GM19467 (cell line): Measurements from ENCODE around the gene FLNC.

ENCODE experiments used
- ATAC-seq: cut with Tn5 transposase; IDR thresholded peaks from one replicate; pipeline ENCODE4 v1.9.1; 2021; ENCODE audit warnings: mild to moderate bottlenecking, moderate library complexity; ENCODE audit not compliant: unreplicated experiment

FLNC gene

DNA sequence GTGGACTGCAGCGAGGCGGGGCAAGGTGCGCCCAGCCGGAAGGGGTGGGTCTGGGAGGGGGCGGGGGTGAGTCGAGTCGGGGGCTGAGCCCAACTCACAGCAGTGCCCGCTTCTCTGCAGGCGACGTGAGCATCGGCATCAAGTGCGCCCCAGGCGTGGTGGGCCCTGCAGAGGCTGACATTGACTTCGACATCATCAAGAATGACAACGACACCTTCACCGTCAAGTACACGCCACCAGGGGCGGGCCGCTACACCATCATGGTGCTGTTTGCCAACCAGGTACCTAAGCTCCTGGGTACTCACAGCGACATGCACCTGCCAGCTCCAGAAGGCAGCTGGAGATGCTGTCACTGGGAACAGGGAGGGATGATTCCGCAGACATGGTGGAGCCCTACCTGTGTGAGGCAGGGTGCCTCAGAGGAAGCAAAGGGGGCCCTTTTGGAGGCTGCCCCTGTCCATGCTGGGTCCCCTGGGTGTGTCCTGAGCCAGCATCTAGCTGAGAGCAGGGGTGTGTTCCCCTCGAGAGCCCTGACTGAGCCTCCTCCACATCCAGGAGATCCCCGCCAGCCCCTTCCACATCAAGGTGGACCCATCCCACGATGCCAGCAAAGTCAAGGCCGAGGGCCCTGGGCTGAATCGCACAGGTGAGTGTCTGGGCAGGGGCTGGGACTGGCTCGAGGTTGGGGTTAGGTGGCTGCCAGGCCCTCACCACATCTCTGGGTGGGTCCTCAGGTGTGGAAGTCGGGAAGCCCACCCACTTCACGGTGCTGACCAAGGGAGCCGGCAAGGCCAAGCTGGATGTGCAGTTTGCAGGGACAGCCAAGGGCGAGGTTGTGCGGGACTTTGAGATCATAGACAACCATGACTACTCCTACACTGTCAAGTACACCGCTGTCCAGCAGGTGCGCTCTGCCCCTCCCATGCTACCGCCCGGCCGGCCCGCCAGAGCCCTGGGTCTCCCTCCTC, 12.8 kb downstream of the FLNC start:
- ATAC-seq, result no peak

DNA sequence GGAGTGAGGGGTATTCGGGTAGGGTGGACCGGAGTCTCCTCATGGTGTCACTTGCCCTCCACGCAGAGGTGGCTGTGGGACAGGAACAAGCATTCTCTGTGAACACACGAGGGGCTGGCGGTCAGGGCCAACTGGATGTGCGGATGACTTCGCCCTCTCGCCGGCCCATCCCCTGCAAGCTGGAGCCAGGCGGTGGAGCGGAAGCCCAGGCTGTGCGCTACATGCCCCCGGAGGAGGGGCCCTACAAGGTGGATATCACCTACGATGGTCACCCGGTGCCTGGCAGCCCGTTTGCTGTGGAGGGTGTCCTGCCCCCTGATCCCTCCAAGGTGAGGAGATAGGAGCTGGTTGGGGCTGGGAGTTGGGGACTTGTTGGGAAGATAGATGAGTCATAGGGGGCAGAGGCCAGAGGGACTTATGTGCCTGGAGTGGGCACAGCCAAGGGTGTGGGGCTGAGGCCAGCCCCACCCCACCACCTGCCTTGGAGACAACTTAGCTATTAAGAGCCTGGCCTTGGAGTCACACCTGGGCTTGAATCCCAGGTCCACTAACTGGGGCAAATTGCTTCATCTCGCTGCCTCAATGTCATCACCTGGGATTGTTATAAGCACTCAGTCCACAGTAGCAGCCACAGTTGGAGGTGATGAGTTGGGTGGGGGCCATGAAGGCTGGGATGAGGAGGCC, 13.9 kb downstream of the FLNC start:
- no peak for ATAC-seq

DNA sequence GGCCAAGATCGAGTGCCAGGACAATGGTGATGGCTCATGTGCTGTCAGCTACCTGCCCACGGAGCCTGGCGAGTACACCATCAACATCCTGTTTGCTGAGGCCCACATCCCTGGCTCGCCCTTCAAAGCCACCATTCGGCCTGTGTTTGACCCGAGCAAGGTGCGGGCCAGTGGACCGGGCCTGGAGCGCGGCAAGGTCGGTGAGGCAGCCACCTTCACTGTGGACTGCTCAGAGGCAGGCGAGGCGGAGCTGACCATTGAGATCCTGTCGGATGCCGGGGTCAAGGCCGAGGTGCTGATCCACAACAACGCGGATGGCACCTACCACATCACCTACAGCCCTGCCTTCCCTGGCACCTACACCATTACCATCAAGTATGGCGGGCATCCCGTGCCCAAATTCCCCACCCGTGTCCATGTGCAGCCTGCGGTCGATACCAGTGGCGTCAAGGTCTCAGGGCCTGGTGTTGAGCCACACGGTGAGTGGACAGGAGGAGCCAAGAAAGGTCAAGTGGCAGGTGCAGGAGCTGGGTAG, 14.6 kb downstream of the FLNC start:
- ATAC-seq, result no peak

DNA sequence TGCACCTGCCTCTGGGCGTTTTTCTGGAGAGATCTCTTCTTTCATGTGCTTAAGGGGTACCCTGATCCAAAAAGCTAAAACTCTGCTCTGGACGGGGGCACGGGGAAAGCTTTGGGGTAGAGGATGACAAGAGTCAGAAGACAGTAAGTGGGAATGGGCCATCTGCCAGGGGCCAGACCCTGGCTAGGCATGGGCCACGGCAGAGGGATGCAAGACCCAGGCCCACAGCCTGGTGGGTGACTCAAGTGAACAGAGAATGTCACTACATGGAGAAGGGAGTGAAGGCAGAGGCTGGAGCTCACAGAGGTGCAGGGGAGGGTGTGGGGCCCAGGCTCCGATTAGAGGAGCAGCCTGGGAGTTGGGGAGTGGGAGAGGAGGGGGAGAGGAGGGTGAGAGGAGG, 15.3 kb downstream of the FLNC start:
- no peak for ATAC-seq

DNA sequence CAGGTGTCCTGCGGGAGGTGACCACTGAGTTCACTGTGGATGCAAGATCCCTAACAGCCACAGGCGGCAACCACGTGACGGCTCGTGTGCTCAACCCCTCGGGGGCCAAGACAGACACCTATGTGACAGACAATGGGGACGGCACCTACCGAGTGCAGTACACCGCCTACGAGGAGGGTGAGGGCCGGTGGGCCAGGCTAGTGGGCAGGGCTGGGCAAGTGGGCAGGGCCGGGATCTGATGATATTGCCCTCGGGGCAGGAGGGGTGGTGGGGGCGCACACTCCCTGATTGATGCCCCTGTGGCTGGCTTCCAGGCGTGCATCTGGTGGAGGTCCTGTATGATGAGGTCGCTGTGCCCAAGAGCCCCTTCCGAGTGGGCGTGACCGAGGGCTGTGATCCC, 15.8 kb downstream of the FLNC start:
- no peak for ATAC-seq

DNA sequence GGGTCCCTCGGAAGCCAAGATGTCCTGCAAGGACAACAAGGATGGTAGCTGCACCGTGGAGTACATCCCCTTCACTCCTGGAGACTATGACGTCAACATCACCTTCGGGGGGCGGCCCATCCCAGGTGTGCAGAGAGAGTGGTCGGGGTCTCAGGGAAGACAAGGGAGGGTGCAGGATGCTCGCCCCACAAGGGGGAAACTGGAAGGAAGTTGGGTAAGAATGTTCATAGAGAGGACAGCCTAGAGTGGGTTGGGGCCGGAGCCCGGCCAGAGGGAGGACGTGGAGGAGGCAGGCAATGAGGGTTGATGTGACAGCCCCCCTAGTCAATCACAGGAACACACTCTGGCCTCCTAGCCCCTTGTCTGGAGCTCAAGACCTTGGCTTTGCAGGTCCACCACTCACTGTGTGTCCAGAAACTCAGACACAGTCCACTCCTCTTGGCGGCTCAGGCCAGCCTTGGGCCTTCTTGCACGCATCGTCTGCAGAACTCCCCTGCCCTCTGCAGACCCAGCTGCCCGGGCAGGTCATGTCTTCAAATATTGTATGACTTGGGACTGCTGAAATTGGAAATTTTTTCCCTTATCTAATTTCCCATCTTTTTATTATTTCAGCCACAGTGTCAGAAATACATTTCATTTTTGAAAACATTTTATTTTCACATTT, 16.7 kb downstream of the FLNC start:
- no peak for ATAC-seq

DNA sequence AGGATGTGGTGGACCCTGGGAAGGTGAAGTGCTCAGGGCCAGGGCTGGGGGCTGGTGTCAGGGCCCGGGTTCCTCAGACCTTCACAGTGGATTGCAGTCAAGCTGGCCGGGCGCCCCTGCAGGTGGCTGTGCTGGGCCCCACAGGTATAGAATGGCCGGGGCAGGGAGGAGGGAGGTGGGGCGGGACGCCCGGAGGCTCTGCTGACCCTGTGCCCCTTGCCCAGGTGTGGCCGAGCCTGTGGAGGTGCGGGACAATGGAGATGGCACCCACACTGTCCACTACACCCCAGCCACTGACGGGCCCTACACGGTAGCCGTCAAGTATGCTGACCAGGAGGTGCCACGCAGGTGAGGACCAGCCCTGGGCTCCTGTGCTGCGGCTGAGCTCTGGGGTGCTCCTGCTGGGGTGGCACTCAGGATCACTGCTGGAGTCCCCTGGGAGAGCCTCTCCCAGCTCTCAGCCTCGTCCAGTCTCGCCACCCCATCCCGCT, 17.6 kb downstream of the FLNC start:
- no peak for ATAC-seq

DNA sequence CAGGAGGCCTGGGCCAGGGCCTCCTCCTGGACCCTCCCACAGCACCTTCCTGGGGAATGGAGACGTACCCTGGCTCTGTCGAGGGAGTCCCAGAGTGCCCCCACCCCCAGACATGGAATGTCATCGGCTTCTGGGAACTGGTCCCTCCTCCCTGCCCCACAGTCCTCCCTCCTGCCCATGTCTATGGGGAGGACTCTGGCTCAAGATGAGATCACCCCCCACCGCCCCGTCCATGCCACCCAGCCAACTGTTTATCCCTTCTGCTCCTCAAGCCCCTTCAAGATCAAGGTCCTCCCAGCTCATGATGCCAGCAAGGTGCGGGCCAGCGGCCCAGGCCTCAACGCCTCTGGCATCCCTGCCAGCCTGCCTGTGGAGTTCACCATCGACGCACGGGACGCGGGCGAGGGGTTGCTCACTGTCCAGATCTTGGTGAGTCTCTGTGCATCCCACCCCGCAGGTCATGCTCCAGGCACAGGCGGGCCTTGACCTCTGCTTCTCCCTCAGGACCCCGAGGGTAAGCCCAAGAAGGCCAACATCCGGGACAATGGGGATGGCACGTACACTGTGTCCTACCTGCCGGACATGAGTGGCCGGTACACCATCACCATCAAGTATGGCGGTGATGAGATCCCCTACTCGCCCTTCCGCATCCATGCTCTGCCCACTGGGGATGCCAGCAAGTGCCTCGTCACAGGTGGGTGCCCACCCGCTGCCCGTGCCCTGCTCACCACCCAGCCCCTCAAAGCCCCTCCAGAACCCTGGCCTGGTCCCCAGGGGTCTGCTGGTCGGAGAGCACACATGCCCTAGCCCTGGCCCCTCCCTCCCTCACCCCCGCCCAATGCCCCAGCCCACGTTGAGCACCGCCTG, 18.3 kb downstream of the FLNC start:
- ATAC-seq, result no peak

DNA sequence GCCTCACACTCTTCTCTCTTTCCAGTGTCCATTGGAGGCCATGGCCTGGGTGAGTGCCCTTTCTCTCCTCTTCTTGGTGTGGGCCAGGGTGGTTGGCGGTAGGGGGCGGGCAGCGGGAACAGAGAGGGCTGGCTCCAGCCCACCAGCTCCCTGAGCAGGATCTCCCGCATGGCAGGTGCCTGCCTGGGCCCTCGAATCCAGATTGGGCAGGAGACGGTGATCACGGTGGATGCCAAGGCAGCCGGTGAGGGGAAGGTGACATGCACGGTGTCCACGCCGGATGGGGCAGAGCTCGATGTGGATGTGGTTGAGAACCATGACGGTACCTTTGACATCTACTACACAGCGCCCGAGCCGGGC, 18.9 kb downstream of the FLNC start:
- ATAC-seq, result no peak

DNA sequence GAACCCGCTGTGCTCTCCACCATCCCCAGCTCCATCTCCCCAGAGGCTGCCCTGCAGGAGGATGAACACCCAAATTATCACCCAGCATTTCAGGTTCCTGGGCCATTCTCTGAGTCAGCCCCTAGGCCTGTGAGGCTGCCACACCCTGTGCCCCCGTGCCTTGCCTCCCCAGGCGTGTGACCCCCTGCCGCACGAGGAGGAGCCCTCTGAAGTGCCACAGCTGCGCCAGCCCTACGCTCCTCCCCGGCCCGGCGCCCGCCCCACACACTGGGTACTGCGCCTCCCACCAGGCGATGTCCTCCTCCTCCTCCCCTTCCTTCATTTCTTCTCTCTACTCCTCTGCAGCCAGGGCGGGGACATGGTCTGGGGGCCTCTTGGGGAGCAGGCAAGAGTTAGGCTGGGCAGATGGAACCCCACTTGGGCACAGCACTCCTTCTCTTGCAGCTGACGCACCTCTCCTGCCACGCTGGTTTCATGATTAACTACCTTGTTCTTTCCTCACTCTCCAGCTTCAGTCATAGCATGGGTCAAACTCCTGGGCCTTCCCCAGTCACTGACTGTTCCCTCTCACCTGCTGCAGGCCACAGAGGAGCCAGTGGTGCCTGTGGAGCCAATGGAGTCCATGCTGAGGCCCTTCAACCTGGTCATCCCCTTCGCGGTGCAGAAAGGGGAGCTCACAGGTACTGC, 19.7 kb downstream of the FLNC start:
- no peak for ATAC-seq

DNA sequence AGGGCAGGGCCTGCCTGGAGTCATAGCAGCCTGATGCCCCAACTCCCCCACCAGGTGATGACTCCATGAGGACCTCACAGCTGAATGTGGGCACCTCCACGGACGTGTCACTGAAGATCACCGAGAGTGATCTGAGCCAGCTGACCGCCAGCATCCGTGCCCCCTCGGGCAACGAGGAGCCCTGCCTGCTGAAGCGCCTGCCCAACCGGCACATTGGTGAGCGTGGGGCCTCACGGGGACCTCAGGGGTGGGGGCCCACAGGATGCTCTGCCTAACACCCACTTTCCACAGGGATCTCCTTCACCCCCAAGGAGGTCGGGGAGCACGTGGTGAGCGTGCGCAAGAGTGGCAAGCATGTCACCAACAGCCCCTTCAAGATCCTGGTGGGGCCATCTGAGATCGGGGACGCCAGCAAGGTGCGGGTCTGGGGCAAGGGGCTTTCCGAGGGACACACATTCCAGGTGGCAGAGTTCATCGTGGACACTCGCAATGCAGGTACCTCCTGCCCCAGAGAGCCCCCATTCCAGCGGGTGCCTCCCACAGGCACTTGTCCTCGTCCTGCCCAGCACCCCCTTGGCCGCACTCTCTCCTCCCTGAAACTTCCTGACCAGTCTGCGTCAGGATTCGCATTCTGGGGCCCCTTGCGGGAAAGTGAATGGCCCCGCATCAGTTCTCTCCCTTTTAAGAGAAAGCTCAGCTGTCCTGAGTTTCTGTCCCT, 22.5 kb downstream of the FLNC start:
- no peak for ATAC-seq

DNA sequence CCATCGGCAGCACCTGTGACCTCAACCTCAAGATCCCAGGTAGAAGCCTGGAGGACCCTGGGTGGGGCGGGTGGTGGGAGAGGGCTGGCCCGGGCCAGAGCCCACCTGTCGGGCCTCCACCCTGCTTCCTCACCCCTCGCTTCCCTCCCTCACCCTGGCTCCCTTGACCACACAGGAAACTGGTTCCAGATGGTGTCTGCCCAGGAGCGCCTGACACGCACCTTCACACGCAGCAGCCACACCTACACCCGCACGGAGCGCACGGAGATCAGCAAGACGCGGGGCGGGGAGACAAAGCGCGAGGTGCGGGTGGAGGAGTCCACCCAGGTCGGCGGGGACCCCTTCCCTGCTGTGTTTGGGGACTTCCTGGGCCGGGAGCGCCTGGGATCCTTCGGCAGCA, 23.6 kb downstream of the FLNC start:
- ATAC-seq, result no peak

DNA sequence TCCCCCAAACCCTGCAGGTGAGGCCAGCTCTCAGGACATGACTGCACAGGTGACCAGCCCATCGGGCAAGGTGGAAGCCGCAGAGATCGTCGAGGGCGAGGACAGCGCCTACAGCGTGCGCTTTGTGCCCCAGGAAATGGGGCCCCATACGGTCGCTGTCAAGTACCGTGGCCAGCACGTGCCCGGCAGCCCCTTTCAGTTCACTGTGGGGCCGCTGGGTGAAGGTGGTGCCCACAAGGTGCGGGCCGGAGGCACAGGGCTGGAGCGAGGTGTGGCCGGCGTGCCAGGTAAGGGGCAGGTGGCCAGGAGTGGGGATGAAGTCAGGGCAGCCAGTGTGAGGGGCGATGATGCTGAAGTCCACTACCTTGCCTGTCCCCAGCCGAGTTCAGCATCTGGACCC, 24.2 kb downstream of the FLNC start:
- ATAC-seq, result no peak

DNA sequence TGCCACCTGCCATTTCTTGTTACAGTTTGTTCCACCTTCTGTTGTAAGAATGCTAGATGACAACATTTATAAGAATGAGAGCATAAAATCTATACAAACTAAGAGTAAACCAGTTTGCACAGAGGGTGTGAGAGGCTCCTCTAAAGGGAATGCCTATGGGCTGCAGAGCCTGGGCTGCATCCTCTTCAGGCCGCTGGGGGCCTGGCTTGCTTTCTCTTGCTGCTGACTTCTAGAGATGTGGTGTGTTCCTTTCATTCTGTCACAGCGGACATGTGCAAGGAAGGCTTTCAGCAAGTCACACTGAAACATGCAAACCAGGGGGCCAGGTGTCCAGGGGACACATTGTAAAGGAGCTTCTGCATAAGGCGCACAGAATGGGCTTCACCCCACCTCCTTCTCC, 25.4 kb downstream of the FLNC start:
- no peak for ATAC-seq

DNA sequence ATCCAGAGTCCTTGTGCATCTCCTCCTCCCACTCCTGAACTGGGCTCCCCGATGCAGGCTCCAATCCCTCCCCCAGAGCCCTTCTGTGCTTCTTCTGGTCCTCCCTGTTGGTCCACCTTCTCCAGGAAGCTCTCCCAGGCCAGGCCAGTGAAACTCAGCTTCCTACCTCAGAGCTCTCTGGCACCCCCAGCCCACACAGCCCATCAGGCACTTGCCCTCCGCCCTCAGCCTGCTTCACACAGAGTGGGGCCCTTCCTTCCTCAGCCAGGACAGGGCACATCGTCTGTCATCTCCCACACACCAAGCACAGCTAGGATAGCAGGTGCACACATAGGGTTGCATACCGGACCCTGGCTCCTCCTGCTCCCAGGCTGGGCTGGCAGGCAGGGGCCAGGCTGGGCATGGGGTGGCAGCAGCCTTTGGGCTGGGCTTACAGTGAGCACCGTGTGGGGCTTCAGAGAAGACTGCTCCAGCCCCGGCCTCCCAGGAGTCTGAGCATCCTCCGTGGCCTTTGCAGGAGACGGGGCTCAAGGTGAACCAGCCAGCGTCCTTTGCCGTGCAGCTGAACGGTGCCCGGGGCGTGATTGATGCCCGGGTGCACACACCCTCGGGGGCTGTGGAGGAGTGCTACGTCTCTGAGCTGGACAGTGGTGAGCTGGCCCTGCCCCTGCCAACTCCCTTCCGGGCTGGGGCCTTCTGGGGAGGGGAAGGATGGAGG, 26.0 kb downstream of the FLNC start:
- ATAC-seq, result no peak

DNA sequence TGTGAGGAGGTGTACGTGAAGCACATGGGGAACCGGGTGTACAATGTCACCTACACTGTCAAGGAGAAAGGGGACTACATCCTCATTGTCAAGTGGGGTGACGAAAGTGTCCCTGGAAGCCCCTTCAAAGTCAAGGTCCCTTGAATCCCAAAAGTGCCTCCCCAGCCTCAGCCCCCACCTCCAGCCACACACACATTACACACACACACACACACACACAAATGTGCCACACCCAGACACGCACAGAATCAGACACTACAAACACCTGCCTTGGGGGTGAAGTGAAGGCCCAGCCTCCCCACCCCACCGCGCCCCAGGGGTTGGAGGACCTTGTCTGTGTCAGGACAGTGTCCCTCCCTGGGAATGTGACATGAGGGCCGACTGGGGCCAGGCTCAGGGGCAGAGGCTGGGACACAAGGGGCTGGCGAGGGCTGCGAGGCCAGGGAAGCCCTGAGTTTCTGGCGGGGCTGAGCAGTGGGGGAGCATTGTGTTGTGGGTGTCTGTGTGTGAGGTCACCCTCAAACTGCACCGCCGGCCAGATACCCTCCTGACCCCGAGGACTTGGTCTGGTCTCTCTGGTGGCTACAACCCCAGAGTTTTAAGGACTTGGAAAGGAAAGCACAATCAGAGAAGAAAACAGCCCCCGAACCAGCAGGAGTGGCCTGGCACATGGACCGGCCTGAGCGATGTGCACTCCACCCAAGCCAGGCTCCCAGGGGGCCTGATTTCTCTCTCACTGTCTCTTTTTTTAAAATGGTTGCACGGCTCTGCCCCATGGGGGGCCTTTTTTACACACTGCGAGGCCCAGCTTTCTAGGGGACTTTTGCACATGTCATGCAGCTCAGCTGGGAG, 28.4 kb downstream of the FLNC start:
- no peak for ATAC-seq

DNA sequence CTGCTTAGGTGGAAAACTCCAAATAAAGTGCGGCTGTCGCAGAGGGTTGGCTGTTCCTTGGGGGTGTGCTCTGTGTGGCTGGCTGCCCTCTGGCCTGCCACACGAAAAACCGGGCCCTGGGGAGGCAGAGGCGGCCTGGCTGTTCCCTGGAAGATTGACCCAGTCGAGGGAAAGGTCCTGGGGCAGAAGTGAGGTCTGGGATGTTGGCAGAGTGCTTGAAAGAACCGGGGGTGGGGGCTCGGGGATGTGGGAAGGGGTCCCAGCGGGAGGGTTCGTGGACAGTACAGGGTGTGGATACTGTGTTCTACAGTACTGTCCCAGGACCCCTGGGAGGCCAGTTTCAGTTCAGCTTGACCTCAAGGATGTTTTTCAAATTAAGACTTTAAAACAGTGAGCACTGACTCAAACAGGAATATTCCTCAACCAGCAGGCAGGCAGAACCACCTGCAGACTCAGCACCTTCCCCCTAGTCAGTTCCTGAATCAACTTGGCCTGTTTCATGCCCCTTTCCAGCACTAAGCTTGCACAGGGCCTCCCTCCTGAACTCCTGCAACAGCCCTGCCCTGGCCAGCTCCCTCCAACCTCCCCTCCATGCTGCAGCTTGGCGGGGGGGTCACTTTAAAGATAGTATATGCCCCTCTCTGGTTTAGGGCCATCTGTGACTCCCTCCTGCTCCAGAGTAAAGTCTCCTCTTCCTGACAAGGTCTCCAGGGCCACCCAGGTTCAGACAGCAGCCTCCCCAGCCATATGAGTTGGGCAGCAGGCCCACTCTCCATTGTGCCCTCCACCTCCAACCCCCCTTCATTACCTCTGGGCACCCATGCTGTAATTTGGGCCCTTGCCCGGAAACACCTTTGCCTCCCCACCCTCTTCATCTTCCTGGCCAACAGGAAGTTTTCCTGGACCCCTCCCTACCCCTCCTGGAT, 29.3 kb downstream of the FLNC start:
- no peak for ATAC-seq
